Thyroid gland (tissue), 4 donors: ENCODE data around the gene IL17B. TPM values are rescaled to one million over a fixed set of nuclear protein-coding genes. Genes with fewer than 3 reads are reported as not detected.

Source experiments
- DNase-seq, 2 donors: peaks; one replicate each; pipeline ENCODE4 v3.0.0-alpha.2; 2019
- H3K27ac ChIP-seq, 3 donors: fragments of 200-600 bp; sonication (generic); 1 replicate in 2 of 3; 2 replicates in 1 of 3; pipeline ENCODE4 v1.5.1; 2016 to 2019; ENCODE audit warnings: mild to moderate bottlenecking in 1 of 3, moderate library complexity in 1 of 3
- H3K27me3 ChIP-seq: fragments of 200-600 bp; sonication (generic); one replicate; pipeline ENCODE4 v1.5.1; 2019
- H3K36me3 ChIP-seq, 2 donors: fragments of 200-600 bp; sonication (generic); one replicate each; pipeline ENCODE4 v1.5.1; 2016 to 2019
- H3K4me1 ChIP-seq, 2 donors: fragments of 200-600 bp; sonication (generic); one replicate each; pipeline ENCODE4 v1.5.1; 2017 to 2019
- H3K4me3 ChIP-seq, 3 donors: fragments of 200-600 bp; sonication (generic); replicated peaks in 1 of 3; 1 replicate in 2 of 3; 2 replicates in 1 of 3; pipeline ENCODE4 v1.5.1; 2016; ENCODE audit warnings: mild to moderate bottlenecking in 1 of 3
- H3K9me3 ChIP-seq: fragments of 200-600 bp; sonication (generic); one replicate; pipeline ENCODE4 v1.5.1; 2017
- POLR2A ChIP-seq, 2 donors: fragments of 450-650 bp; IDR thresholded peaks; one replicate each; pipeline ENCODE4 v1.6.1; 2017; ENCODE audit warnings: antibody characterized with exemption in 2 of 2, mild to moderate bottlenecking in 2 of 2, moderate library complexity in 1 of 2
- WGBS, 2 donors: methylation state at CpG; one replicate each; pipeline ENCODE4 v1.1.5; 2017; 5-methylcytosine and 5-hydroxymethylcytosine counted together
- intact Hi-C: fragments of 100-400 bp; cut with DNase I; formaldehyde crosslinking; loops from one replicate; pipeline ENCODE4 v1.15.1; 2023
- total RNA-seq, 4 donors: library from RNA; depleted of rRNA; stranded (reverse); fragments of >200 nt; gene quantifications; one replicate each; pipeline ENCODE4 v1.2.3, GENCODE V29; 2016
- TF ChIP-seq, protein P1 (sequence below), 6 experiments: fragments of 200-600 bp in 3 of 6; fragments of 450-650 bp in 3 of 6; sonication (generic) in 3 of 6; IDR thresholded peaks; one replicate each; pipeline ENCODE4 v1.5.1; 2016 to 2019; ENCODE audit warnings: antibody characterized with exemption in 6 of 6, mild to moderate bottlenecking in 2 of 6, inconsistent platforms in 1 of 6, moderate library complexity in 1 of 6

The IL17B gene
- total RNA-seq, 4 donors from 2014 or later, result 1.7 TPM; not detected in 3

DNA sequence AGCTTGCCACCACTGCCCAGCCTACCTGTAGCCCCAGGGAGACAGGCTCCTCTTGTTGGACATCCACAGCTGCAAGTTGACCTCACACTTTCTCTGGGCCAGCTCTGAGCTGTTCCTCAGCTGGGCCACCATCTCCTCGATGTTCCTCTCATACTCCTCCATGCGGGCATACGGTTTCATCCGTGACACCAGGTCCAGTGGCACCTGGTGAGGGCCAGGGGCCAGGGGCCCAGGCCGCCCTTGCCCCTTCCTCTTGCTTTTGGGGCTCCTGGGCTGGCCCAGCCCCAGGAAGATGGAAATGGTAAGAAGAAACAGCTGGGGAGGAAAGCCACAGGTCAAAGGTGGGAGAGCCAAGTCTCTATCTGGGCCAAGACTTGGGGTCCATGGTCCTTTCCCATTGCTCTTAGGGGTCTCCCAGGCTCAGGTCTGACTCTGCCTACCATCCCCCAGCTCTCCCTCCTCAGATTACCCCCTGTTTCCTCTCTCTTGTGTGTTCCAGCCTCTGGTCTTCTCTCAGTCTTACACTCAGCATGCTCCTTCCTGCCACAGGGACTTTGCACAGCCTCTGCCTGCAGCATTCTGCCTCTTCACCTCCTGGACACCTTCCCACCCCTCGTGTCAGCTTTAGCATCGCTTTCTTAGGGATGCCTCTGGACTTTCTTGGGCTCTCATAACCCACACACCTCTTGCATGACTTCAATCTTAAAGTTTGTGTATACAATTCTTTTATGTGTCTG is 2.2 kb downstream of the IL17B start:
- no peak for DNase-seq
- Histone ChIP-seq H3K27ac (no peak overlapping the region), H3K4me3 (no peak overlapping the region), H3K9me3 (no peaks in the 10 kb centered on the region), H3K36me3 (no peaks in the 10 kb centered on the region), H3K4me1 (peaks cover 0 to 5% of the 10 kb centered on the region in 2 donors), H3K27me3 (no peaks in the 10 kb centered on the region)
- no peak for TF ChIP-seq POLR2A (IDR thresholded peaks at IDR 0.05)
- TF ChIP-seq, protein P1, sequence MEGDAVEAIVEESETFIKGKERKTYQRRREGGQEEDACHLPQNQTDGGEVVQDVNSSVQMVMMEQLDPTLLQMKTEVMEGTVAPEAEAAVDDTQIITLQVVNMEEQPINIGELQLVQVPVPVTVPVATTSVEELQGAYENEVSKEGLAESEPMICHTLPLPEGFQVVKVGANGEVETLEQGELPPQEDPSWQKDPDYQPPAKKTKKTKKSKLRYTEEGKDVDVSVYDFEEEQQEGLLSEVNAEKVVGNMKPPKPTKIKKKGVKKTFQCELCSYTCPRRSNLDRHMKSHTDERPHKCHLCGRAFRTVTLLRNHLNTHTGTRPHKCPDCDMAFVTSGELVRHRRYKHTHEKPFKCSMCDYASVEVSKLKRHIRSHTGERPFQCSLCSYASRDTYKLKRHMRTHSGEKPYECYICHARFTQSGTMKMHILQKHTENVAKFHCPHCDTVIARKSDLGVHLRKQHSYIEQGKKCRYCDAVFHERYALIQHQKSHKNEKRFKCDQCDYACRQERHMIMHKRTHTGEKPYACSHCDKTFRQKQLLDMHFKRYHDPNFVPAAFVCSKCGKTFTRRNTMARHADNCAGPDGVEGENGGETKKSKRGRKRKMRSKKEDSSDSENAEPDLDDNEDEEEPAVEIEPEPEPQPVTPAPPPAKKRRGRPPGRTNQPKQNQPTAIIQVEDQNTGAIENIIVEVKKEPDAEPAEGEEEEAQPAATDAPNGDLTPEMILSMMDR (IDR thresholded peaks at IDR 0.05), result no peak
- 92 to 95% methylated on average over 7 of the region's 7 CpGs for WGBS, 2 donors
- intact Hi-C loops, result no loop called here

DNA sequence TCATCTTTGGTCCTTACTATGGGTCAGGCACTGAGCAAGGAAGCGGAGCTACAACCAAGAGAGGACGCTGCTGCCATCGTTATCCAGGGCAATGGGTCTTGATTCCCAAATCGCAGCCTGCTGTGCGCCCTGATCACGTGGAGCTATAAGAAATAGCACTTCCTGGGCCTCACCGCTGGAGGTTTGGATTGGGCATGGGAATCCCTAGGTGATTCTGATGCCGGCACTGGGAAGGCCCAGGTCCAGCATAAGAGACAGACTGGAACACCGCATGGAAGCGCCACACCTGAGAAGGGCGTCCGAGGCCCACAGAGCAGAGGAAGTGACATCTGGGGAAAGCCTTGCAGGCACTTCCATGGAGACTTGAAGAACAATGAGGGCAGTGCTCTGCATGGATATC is 3.0 kb downstream of the IL17B start:
- no peak for DNase-seq
- intact Hi-C loops, result no loop called here
- Histone ChIP-seq H3K36me3 (no peaks in the 10 kb centered on the region), H3K4me3 (no peak overlapping the region), H3K9me3 (no peaks in the 10 kb centered on the region), H3K27me3 (no peaks in the 10 kb centered on the region), H3K27ac (no peak overlapping the region), H3K4me1 (no peaks in the 10 kb centered on the region)
- WGBS, 2 donors, result 94 to 97% methylated on average over 7 to 12 of the region's 12 CpGs
- TF ChIP-seq, protein P1 (IDR thresholded peaks at IDR 0.05), result no peak
- TF ChIP-seq POLR2A (IDR thresholded peaks at IDR 0.05), result no peak

- intact Hi-C loops, result no loop called here
- TF ChIP-seq, protein P1 (IDR thresholded peaks at IDR 0.05), result no peak
- no peak for TF ChIP-seq POLR2A (IDR thresholded peaks at IDR 0.05)
- no peaks in the 10 kb centered on the region for H3K9me3 ChIP-seq
- no peak for DNase-seq
- no peak overlapping the region for H3K4me3 ChIP-seq
- H3K27ac ChIP-seq, result no peak overlapping the region
- H3K4me1 ChIP-seq, result no peaks in the 10 kb centered on the region
- no peaks in the 10 kb centered on the region for H3K27me3 ChIP-seq
- no peaks in the 10 kb centered on the region for H3K36me3 ChIP-seq
- WGBS, 2 donors, result 84 to 95% methylated on average over 6 of the region's 6 CpGs
These were observed 3.7 kb downstream of the IL17B start for GRCh38 chr5:149375434-149375833.

- 77 to 80% methylated on average over 3 of the region's 3 CpGs for WGBS, 2 donors
- intact Hi-C loops, result loop anchor here (5.0 kb wide), 1 partner anchor 58 kb away; no protein-coding TSS in a partner anchor
- no peak for DNase-seq
- Histone ChIP-seq H3K27ac (no peak overlapping the region), H3K9me3 (no peaks in the 10 kb centered on the region), H3K4me1 (no peaks in the 10 kb centered on the region), H3K4me3 (no peak overlapping the region), H3K27me3 (no peaks in the 10 kb centered on the region), H3K36me3 (no peaks in the 10 kb centered on the region)
- no peak for TF ChIP-seq POLR2A (IDR thresholded peaks at IDR 0.05)
- TF ChIP-seq, protein P1 (IDR thresholded peaks at IDR 0.05), result no peak
These were observed 4.3 kb downstream of the IL17B start for GRCh38 chr5:149374801-149375200.

- no peak for TF ChIP-seq POLR2A (IDR thresholded peaks at IDR 0.05)
- TF ChIP-seq, protein P1 (IDR thresholded peaks at IDR 0.05), result no peak
- no peak overlapping the region for H3K4me3 ChIP-seq
- no peaks in the 10 kb centered on the region for H3K36me3 ChIP-seq
- no peaks in the 10 kb centered on the region for H3K9me3 ChIP-seq
- 92 to 93% methylated on average over 19 to 20 of the region's 20 CpGs for WGBS, 2 donors
- DNase-seq, result no peak
- intact Hi-C loops, result loop anchor here (5.0 kb wide), 1 partner anchor 57 kb away; no protein-coding TSS in a partner anchor
- H3K27me3 ChIP-seq, result no peaks in the 10 kb centered on the region
- no peaks in the 10 kb centered on the region for H3K4me1 ChIP-seq
- H3K27ac ChIP-seq, result no peak overlapping the region
These were observed 4.8 kb downstream of the IL17B start for GRCh38 chr5:149374303-149374702.
